ENCODE measurements around the gene CHRM4. TPM values are rescaled to one million over a fixed set of nuclear protein-coding genes. Genes with fewer than 3 reads are reported as not detected.
A peak's percentile ranks its signal among the peaks of the same experiment; 100 is the strongest.

Gene CHRM4
- total and polyA plus RNA-seq, 2 of the 13 experiments (the other 11 are each of a cell fraction or from before 2014, with no cell fraction given): 0.13 to 0.21 TPM

- TF ChIP-seq ZSCAN31 (CRISPR knock-in tag; IDR thresholded peaks at IDR 0.05; ENCODE audit: low read depth): no peak
- no peak for TF ChIP-seq CEBPG (CRISPR knock-in tag; IDR thresholded peaks at IDR 0.05)
- 0 out of 2 replicates have a peak, but pooled peaks have one; percentile 36 for TF ChIP-seq ZNF550 (CRISPR knock-in tag; IDR thresholded peaks at IDR 0.05; ENCODE audit: borderline replicate concordance)
- TF ChIP-seq ZNF326 (CRISPR knock-in tag; IDR thresholded peaks at IDR 0.05; ENCODE audit: borderline replicate concordance): no peak
- TF ChIP-seq AKAP8 (CRISPR knock-in tag; IDR thresholded peaks at IDR 0.05): peak; percentile 74; the same call in 1 of the 2 replicates
- TF ChIP-seq NR2F2 (IDR thresholded peaks at IDR 0.05; ENCODE audit: borderline replicate concordance, low read depth): no peak
- TF ChIP-seq PHF21A (CRISPR knock-in tag; IDR thresholded peaks at IDR 0.05): peak; percentile 58
- no peak for TF ChIP-seq ZNF841 (CRISPR knock-in tag; IDR thresholded peaks at IDR 0.05; ENCODE audit: borderline replicate concordance)
- TF ChIP-seq ZNF672 (CRISPR knock-in tag; IDR thresholded peaks at IDR 0.05): no peak
- no peak for TF ChIP-seq SKI (IDR thresholded peaks at IDR 0.05; ENCODE audit: partially characterized antibody)
- peak; percentile 67; the same call in 1 of the 2 replicates for TF ChIP-seq HDAC1 (CRISPR knock-in tag; IDR thresholded peaks at IDR 0.05)
- TF ChIP-seq SSRP1 (CRISPR knock-in tag; IDR thresholded peaks at IDR 0.05): no peak
- no peak for TF ChIP-seq ZNF670 (CRISPR knock-in tag; IDR thresholded peaks at IDR 0.05; ENCODE audit: borderline replicate concordance)
- TF ChIP-seq DPF2 (CRISPR knock-in tag; IDR thresholded peaks at IDR 0.05; ENCODE audit: borderline replicate concordance, low read depth): no peak
- no peak for TF ChIP-seq ZNF7 (CRISPR knock-in tag; IDR thresholded peaks at IDR 0.05)
- TF ChIP-seq AGO2 (optimal IDR thresholded peaks at IDR 0.05; ENCODE audit: low read depth, low read length): no peak
- TF ChIP-seq ZNF224 (CRISPR knock-in tag; IDR thresholded peaks at IDR 0.05): 0 out of 2 replicates have a peak, but pooled peaks have one; percentile 27
- TF ChIP-seq, protein P1, sequence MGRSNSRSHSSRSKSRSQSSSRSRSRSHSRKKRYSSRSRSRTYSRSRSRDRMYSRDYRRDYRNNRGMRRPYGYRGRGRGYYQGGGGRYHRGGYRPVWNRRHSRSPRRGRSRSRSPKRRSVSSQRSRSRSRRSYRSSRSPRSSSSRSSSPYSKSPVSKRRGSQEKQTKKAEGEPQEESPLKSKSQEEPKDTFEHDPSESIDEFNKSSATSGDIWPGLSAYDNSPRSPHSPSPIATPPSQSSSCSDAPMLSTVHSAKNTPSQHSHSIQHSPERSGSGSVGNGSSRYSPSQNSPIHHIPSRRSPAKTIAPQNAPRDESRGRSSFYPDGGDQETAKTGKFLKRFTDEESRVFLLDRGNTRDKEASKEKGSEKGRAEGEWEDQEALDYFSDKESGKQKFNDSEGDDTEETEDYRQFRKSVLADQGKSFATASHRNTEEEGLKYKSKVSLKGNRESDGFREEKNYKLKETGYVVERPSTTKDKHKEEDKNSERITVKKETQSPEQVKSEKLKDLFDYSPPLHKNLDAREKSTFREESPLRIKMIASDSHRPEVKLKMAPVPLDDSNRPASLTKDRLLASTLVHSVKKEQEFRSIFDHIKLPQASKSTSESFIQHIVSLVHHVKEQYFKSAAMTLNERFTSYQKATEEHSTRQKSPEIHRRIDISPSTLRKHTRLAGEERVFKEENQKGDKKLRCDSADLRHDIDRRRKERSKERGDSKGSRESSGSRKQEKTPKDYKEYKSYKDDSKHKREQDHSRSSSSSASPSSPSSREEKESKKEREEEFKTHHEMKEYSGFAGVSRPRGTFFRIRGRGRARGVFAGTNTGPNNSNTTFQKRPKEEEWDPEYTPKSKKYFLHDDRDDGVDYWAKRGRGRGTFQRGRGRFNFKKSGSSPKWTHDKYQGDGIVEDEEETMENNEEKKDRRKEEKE (IDR thresholded peaks at IDR 0.05): no peak
- no peak for TF ChIP-seq POLR2AphosphoS5 (IDR thresholded peaks at IDR 0.05; ENCODE audit: low read depth, low read length)
- peak; percentile 88 for TF ChIP-seq ZNF639 (CRISPR knock-in tag; conservative IDR thresholded peaks at IDR 0.05)
- TF ChIP-seq ATF7 (IDR thresholded peaks at IDR 0.05): no peak
- no peak for TF ChIP-seq ATF7 (CRISPR knock-in tag; IDR thresholded peaks at IDR 0.05)
- no peak for TF ChIP-seq ZSCAN5A (CRISPR knock-in tag; IDR thresholded peaks at IDR 0.05; ENCODE audit: borderline replicate concordance)
- TF ChIP-seq PTBP1 (IDR thresholded peaks at IDR 0.05; ENCODE audit: low read depth, low read length, poor library complexity, severe bottlenecking): no peak
- TF ChIP-seq YEATS4 (CRISPR knock-in tag; IDR thresholded peaks at IDR 0.05; ENCODE audit: borderline replicate concordance): peak; percentile 48
These were observed 11.1 kb downstream of the CHRM4 start (continued) for GRCh38 chr11:46380340-46381047.
